HTERT RPE-1 (cell line): ENCODE results near the gene ZNF506.
"Not testable (repeated sequence)": the region's sequence is repeated elsewhere in the genome, so short reads cannot be mapped to it uniquely, and the experiment has no call there.

Source experiments
- in situ Hi-C: fragments of 300-500 bp; cut with MboI; formaldehyde crosslinking; loops from 4 replicates; pipeline ENCODE4 v1.14.3; 2020; ENCODE audit warnings: low sequenced_read_pairs

Gene ZNF506

GRCh38 chr19:19781791-19782190, 39.8 kb downstream of the ZNF506 start:
- in situ Hi-C loops: not testable (repeated sequence)

- in situ Hi-C loops: no loop called here
Observed at GRCh38 chr19:19778666-19779065, 42.9 kb downstream of the ZNF506 start.

- in situ Hi-C loops: no loop called here
Observed at GRCh38 chr19:19777692-19778091, 43.9 kb downstream of the ZNF506 start.

GRCh38 chr19:19776206-19777008, 45.1 kb downstream of the ZNF506 start:
- in situ Hi-C loops: no loop called here

GRCh38 chr19:19775891-19776205, 45.7 kb downstream of the ZNF506 start:
- in situ Hi-C loops: no loop called here

GRCh38 chr19:19774354-19775033, 47.1 kb downstream of the ZNF506 start:
- in situ Hi-C loops: no loop called here

- in situ Hi-C loops: not testable (repeated sequence)
Observed at GRCh38 chr19:19771963-19772362, 49.6 kb downstream of the ZNF506 start.

GRCh38 chr19:19769971-19770370, 51.6 kb downstream of the ZNF506 start:
- in situ Hi-C loops: not testable (repeated sequence)

GRCh38 chr19:19758164-19758563, 63.4 kb downstream of the ZNF506 start:
- in situ Hi-C loops: no loop called here

GRCh38 chr19:19752760-19753403, 68.7 kb downstream of the ZNF506 start:
- in situ Hi-C loops: no loop called here

GRCh38 chr19:19751846-19752245, 69.7 kb downstream of the ZNF506 start:
- in situ Hi-C loops: no loop called here

GRCh38 chr19:19750842-19751790, 70.4 kb downstream of the ZNF506 start:
- in situ Hi-C loops: no loop called here

- in situ Hi-C loops: no loop called here
Observed at GRCh38 chr19:19749908-19750841, 71.4 kb downstream of the ZNF506 start.

- in situ Hi-C loops: no loop called here
Observed at GRCh38 chr19:19749117-19749907, 72.2 kb downstream of the ZNF506 start.

- in situ Hi-C loops: no loop called here
Observed at GRCh38 chr19:19748249-19748938, 73.2 kb downstream of the ZNF506 start.

GRCh38 chr19:19747357-19748220, 74.0 kb downstream of the ZNF506 start:
- in situ Hi-C loops: no loop called here
